ENCODE measurements around the gene CELF5. TPM values are rescaled to one million over a fixed set of nuclear protein-coding genes. Genes with fewer than 3 reads are reported as not detected.

Gene CELF5
- total and polyA plus RNA-seq, 10 of the 15 experiments (the other 5 are each of a cell fraction or from before 2014, with no cell fraction given), result 0.01 to 0.04 TPM; not detected in 8

DNA sequence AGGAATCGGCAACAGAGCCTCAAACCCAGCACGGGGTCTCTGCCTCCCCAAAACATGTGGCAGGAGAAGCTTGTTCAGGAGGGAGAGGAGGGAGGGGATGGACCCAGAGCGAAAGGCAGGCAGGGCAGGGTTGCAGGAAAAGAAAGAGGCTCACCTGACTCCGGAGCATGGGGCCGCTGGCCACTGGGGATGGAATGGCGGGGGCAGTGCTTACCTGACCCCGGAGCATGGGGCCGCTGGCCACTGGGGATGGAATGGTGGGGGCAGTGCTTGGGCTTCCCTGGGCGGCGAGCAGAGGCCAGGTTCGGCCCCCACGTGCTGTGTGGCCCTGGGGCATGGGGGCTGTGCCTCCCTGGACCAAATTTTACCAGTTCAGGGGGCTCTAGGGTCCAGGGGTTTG lies 13.3 kb upstream of the CELF5 start (continued):
- TF ChIP-seq PBX3 (IDR thresholded peaks at IDR 0.05; ENCODE audit: insufficient replicate concordance, low read depth, low read length) (no peak), EZH2 (IDR thresholded peaks at IDR 0.05; ENCODE audit: borderline replicate concordance, control insufficient read depth, low read depth, low read length) (no peak), NFYA (IDR thresholded peaks at IDR 0.05; ENCODE audit: borderline replicate concordance, low read depth, low read length) (no peak)

GRCh38 chr19:3213159-3213558 lies 11.3 kb upstream of the CELF5 start:
- in situ Hi-C loops (cut with MboI) (no loop called here), intact Hi-C loops (cut with micrococcal nuclease; ENCODE audit: unreplicated experiment) (no loop called here)
- Histone ChIP-seq H3K4me1 (ENCODE audit: control insufficient read depth, insufficient read depth, low read length) (no peaks in the 10 kb centered on the region), H2AFZ (ENCODE audit: control insufficient read depth, low read depth, low read length) (no peak overlapping the region), H3K9ac (ENCODE audit: control insufficient read depth, insufficient read depth, low read length) (no peak overlapping the region), H3K27ac (ENCODE audit: control insufficient read depth, insufficient read depth) (no peak overlapping the region), H4K20me1 (ENCODE audit: control insufficient read depth, insufficient read depth) (no peaks in the 10 kb centered on the region), H3K9me3 (replicated peaks; ENCODE audit: control insufficient read depth, insufficient read depth, low read length) (no peaks in the 10 kb centered on the region), H3K4me2 (ENCODE audit: control insufficient read depth, insufficient read depth) (no peak overlapping the region), H3K27me3 (replicated peaks in 1 of 2; ENCODE audit: control insufficient read depth in 2 of 2, insufficient read depth in 2 of 2, low read length in 1 of 2) (no peaks in the 10 kb centered on the region), H3K4me3 (no peak overlapping the region), H3K79me2 (ENCODE audit: control insufficient read depth, insufficient read depth, low read length) (no peaks in the 10 kb centered on the region), H3K36me3 (ENCODE audit: control insufficient read depth in 2 of 2, insufficient read depth in 2 of 2, low read length in 1 of 2) (no peaks in the 10 kb centered on the region; a peak in 1 of 4 replicates)
- ATAC-seq, result no peak
- WGBS (ENCODE audit: insufficient coverage, insufficient replicate concordance, low lambda C conversion rate, missing lambda C conversion rate), result 88% methylated on average over 7 of the region's 7 CpGs
- ChIA-PET CTCF (no interaction called here), RAD21 (ENCODE audit: unreplicated experiment) (no interaction called here), POLR2A (interaction anchor here (0.6 kb wide), 1 partner anchor 257 kb away, joined by 7 read pairs; no protein-coding TSS in a partner anchor), SMC1A (ENCODE audit: uncharacterized antibody, unreplicated experiment) (no interaction called here)
- FAIRE-seq, result no peak
- BruUV-seq (replicated peaks), result no TSS peak
- DNase-seq (ENCODE audit: low read depth, low spot score), result no peak
- TF ChIP-seq TCF3 (IDR thresholded peaks at IDR 0.05; ENCODE audit: borderline replicate concordance, insufficient read depth, low read depth, low read length) (no peak), PML (IDR thresholded peaks at IDR 0.05; ENCODE audit: low read length) (no peak), RFX5 (IDR thresholded peaks at IDR 0.05; ENCODE audit: low read depth, low read length) (no peak), STAT3 (IDR thresholded peaks at IDR 0.05; ENCODE audit: low read depth, low read length) (no peak), IKZF2 (IDR thresholded peaks at IDR 0.05) (no peak), ZNF274 (IDR thresholded peaks at IDR 0.05; ENCODE audit: insufficient read depth, insufficient read length) (no peak), MTA2 (IDR thresholded peaks at IDR 0.05; ENCODE audit: low read depth) (no peak), ZNF622 (IDR thresholded peaks at IDR 0.05) (no peak), SMAD5 (IDR thresholded peaks at IDR 0.05; ENCODE audit: low read depth) (no peak)
- TF ChIP-seq, protein P1, sequence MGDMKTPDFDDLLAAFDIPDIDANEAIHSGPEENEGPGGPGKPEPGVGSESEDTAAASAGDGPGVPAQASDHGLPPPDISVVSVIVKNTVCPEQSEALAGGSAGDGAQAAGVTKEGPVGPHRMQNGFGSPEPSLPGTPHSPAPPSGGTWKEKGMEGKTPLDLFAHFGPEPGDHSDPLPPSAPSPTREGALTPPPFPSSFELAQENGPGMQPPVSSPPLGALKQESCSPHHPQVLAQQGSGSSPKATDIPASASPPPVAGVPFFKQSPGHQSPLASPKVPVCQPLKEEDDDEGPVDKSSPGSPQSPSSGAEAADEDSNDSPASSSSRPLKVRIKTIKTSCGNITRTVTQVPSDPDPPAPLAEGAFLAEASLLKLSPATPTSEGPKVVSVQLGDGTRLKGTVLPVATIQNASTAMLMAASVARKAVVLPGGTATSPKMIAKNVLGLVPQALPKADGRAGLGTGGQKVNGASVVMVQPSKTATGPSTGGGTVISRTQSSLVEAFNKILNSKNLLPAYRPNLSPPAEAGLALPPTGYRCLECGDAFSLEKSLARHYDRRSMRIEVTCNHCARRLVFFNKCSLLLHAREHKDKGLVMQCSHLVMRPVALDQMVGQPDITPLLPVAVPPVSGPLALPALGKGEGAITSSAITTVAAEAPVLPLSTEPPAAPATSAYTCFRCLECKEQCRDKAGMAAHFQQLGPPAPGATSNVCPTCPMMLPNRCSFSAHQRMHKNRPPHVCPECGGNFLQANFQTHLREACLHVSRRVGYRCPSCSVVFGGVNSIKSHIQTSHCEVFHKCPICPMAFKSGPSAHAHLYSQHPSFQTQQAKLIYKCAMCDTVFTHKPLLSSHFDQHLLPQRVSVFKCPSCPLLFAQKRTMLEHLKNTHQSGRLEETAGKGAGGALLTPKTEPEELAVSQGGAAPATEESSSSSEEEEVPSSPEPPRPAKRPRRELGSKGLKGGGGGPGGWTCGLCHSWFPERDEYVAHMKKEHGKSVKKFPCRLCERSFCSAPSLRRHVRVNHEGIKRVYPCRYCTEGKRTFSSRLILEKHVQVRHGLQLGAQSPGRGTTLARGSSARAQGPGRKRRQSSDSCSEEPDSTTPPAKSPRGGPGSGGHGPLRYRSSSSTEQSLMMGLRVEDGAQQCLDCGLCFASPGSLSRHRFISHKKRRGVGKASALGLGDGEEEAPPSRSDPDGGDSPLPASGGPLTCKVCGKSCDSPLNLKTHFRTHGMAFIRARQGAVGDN (IDR thresholded peaks at IDR 0.05), result no peak
- TF ChIP-seq, protein P2, sequence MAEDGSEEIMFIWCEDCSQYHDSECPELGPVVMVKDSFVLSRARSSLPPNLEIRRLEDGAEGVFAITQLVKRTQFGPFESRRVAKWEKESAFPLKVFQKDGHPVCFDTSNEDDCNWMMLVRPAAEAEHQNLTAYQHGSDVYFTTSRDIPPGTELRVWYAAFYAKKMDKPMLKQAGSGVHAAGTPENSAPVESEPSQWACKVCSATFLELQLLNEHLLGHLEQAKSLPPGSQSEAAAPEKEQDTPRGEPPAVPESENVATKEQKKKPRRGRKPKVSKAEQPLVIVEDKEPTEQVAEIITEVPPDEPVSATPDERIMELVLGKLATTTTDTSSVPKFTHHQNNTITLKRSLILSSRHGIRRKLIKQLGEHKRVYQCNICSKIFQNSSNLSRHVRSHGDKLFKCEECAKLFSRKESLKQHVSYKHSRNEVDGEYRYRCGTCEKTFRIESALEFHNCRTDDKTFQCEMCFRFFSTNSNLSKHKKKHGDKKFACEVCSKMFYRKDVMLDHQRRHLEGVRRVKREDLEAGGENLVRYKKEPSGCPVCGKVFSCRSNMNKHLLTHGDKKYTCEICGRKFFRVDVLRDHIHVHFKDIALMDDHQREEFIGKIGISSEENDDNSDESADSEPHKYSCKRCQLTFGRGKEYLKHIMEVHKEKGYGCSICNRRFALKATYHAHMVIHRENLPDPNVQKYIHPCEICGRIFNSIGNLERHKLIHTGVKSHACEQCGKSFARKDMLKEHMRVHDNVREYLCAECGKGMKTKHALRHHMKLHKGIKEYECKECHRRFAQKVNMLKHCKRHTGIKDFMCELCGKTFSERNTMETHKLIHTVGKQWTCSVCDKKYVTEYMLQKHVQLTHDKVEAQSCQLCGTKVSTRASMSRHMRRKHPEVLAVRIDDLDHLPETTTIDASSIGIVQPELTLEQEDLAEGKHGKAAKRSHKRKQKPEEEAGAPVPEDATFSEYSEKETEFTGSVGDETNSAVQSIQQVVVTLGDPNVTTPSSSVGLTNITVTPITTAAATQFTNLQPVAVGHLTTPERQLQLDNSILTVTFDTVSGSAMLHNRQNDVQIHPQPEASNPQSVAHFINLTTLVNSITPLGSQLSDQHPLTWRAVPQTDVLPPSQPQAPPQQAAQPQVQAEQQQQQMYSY (CRISPR knock-in tag; IDR thresholded peaks at IDR 0.05), result no peak
- TF ChIP-seq, protein P3, sequence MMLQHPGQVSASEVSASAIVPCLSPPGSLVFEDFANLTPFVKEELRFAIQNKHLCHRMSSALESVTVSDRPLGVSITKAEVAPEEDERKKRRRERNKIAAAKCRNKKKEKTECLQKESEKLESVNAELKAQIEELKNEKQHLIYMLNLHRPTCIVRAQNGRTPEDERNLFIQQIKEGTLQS (IDR thresholded peaks at IDR 0.05; ENCODE audit: borderline replicate concordance, extremely low read depth, low read depth, low read length), result no peak
